H1 (cell line): ENCODE data around the gene DBNDD2. TPM values are rescaled to one million over a fixed set of nuclear protein-coding genes. Genes with fewer than 3 reads are reported as not detected.

ENCODE experiments used
- CTCF ChIA-PET: fragments of 300-600 bp; sonication (Branson Sonifier 250); formaldehyde crosslinking; loops from one replicate; lab custom pipeline; 2021; ENCODE audit not compliant: partially characterized antibody; lab: Charles Lee
- POLR2A ChIA-PET: fragments of 300-600 bp; sonication (Branson Sonifier 250); formaldehyde crosslinking; loops from one replicate; lab custom pipeline; 2021; ENCODE audit warnings: inconsistent platforms; ENCODE audit not compliant: partially characterized antibody; lab: Charles Lee
- DNase-seq, 2 experiments: peaks; one replicate each; pipeline versions ENCODE4 v3.0.0 to v3.0.0-alpha.2; 2010 to 2022; ENCODE audit warnings: low spot score in 2 of 2, low read depth in 1 of 2, mixed read lengths in 1 of 2
- FAIRE-seq: peaks from 2 replicates; lab custom pipeline; 2011; peaks lifted over from hg19 to GRCh38; lab: Jason Lieb, UNC
- H2AFZ ChIP-seq: 2 replicates; pipeline ENCODE4 v1.8.1; 2012; ENCODE audit warnings: low read length, inconsistent platforms
- H2AK5ac ChIP-seq: 2 replicates; pipeline ENCODE4 v1.6.1; 2013; ENCODE audit warnings: low read depth, low read length
- H2BK120ac ChIP-seq: replicated peaks from 2 replicates; pipeline ENCODE3; 2013; ENCODE audit warnings: low read depth, low read length, inconsistent platforms
- H2BK12ac ChIP-seq: 2 replicates; pipeline ENCODE4 v1.6.1; 2013; ENCODE audit warnings: low read depth, low read length
- H2BK15ac ChIP-seq: 2 replicates; pipeline ENCODE4 v1.6.1; 2013; ENCODE audit warnings: low read length
- H2BK20ac ChIP-seq: 2 replicates; pipeline ENCODE4 v1.6.1; 2013; ENCODE audit warnings: low read length
- H2BK5ac ChIP-seq: 2 replicates; pipeline ENCODE4 v1.6.1; 2013; ENCODE audit warnings: low read depth, low read length
- H3K14ac ChIP-seq: 2 replicates; pipeline ENCODE4 v1.6.1; 2013; ENCODE audit warnings: inconsistent platforms; ENCODE audit not compliant: insufficient read length
- H3K18ac ChIP-seq: 2 replicates; pipeline ENCODE4 v1.6.1; 2013; ENCODE audit warnings: low read length; ENCODE audit errors: extremely low read depth
- H3K23ac ChIP-seq: 2 replicates; pipeline ENCODE4 v1.6.1; 2013; ENCODE audit warnings: inconsistent platforms; ENCODE audit not compliant: insufficient read length
- H3K23me2 ChIP-seq: 2 replicates; pipeline ENCODE4 v1.6.1; 2013; ENCODE audit warnings: low read depth, low read length
- H3K27ac ChIP-seq: 2 replicates; pipeline ENCODE4 v1.6.1; 2011; ENCODE audit warnings: low read depth, low read length, inconsistent platforms
- H3K27me3 ChIP-seq, 4 experiments: replicated peaks in 1 of 4; 1 replicate in 1 of 4; 2 replicates in 3 of 4; pipeline versions ENCODE4 v1.6.1 to v1.8.1; 2011 to 2013; ENCODE audit warnings: low read length in 3 of 4, mild to moderate bottlenecking in 3 of 4, inconsistent platforms in 2 of 4, mixed read lengths in 2 of 4, moderate library complexity in 1 of 4; ENCODE audit not compliant: control insufficient read depth in 3 of 4, insufficient read depth in 3 of 4; ENCODE audit errors: extremely low read depth in 1 of 4
- H3K36me3 ChIP-seq, 4 experiments: 2 replicates each; pipeline versions ENCODE4 v1.6.1 to v1.8.1; 2011 to 2013; ENCODE audit warnings: mild to moderate bottlenecking in 4 of 4, low read length in 3 of 4, moderate library complexity in 2 of 4, control low read depth in 1 of 4, inconsistent platforms in 1 of 4; ENCODE audit not compliant: insufficient read depth in 4 of 4, control insufficient read depth in 2 of 4
- H3K4ac ChIP-seq: replicated peaks from 2 replicates; pipeline ENCODE3; 2013; ENCODE audit warnings: low read length, low read depth, mixed read lengths, inconsistent platforms; ENCODE audit not compliant: insufficient read length
- H3K4me1 ChIP-seq, 4 experiments: replicated peaks in 1 of 4; 1 replicate in 1 of 4; 2 replicates in 3 of 4; pipeline versions ENCODE4 v1.6.1 to v1.8.1; 2011 to 2013; ENCODE audit warnings: low read length in 3 of 4, inconsistent platforms in 2 of 4, mixed read lengths in 1 of 4; ENCODE audit not compliant: insufficient read depth in 4 of 4, control insufficient read depth in 3 of 4
- H3K4me2 ChIP-seq, 2 experiments: 2 replicates each; pipeline versions ENCODE4 v1.6.1 to v1.8.1; 2011 to 2013; ENCODE audit warnings: low read depth in 2 of 2, low read length in 2 of 2, control low read depth in 1 of 2, inconsistent platforms in 1 of 2, mild to moderate bottlenecking in 1 of 2; ENCODE audit not compliant: insufficient read depth in 1 of 2
- H3K4me3 ChIP-seq, 4 experiments: fragments of 200-600, 300-600 bp in 1 of 4; sonication (generic), shearing (Covaris generic), sonication (Bioruptor Twin) in 1 of 4; 2 replicates each; pipeline versions ENCODE4 v1.5.1 to v1.8.1; 2011 to 2016; ENCODE audit warnings: low read length in 4 of 4, low read depth in 3 of 4, control low read depth in 2 of 4, inconsistent platforms in 2 of 4, mild to moderate bottlenecking in 2 of 4, mixed read lengths in 1 of 4, moderate library complexity in 1 of 4; ENCODE audit not compliant: insufficient read depth in 2 of 4; ENCODE audit errors: extremely low read depth in 1 of 4
- H3K56ac ChIP-seq: replicated peaks from 2 replicates; pipeline ENCODE3; 2013; ENCODE audit warnings: low read depth, mild to moderate bottlenecking, mixed read lengths, low read length, inconsistent platforms; ENCODE audit not compliant: insufficient read length
- H3K79me1 ChIP-seq: 2 replicates; pipeline ENCODE4 v1.6.1; 2013; ENCODE audit warnings: low read depth, low read length, control low read depth
- H3K79me2 ChIP-seq, 2 experiments: 2 replicates each; pipeline versions ENCODE4 v1.6.1 to v1.8.1; 2012 to 2013; ENCODE audit warnings: low read length in 2 of 2, mild to moderate bottlenecking in 2 of 2, inconsistent platforms in 1 of 2; ENCODE audit not compliant: insufficient read depth in 2 of 2, control insufficient read depth in 1 of 2
- H3K9ac ChIP-seq, 4 experiments: replicated peaks in 1 of 4; 1 replicate in 1 of 4; 2 replicates in 3 of 4; pipeline versions ENCODE4 v1.6.1 to v1.8.1; 2011 to 2013; ENCODE audit warnings: low read depth in 3 of 4, low read length in 3 of 4, control low read depth in 2 of 4, mild to moderate bottlenecking in 2 of 4, moderate library complexity in 2 of 4, inconsistent platforms in 1 of 4; ENCODE audit errors: extremely low read depth in 1 of 4
- H3K9me3 ChIP-seq, 2 experiments: 2 replicates each; pipeline versions ENCODE4 v1.6.1 to v1.8.1; 2012 to 2013; ENCODE audit warnings: mild to moderate bottlenecking in 2 of 2, moderate library complexity in 2 of 2, control low read depth in 1 of 2, inconsistent platforms in 1 of 2, low read depth in 1 of 2, low read length in 1 of 2, mixed read lengths in 1 of 2; ENCODE audit not compliant: insufficient read depth in 2 of 2
- H4K20me1 ChIP-seq, 2 experiments: replicated peaks in 1 of 2; 2 replicates each; pipeline versions ENCODE3 to v1.8.1; 2011 to 2013; ENCODE audit warnings: inconsistent platforms in 2 of 2, low read length in 2 of 2, mild to moderate bottlenecking in 1 of 2; ENCODE audit not compliant: insufficient read depth in 2 of 2, control insufficient read depth in 1 of 2
- H4K5ac ChIP-seq: 2 replicates; pipeline ENCODE4 v1.6.1; 2013; ENCODE audit warnings: low read length, low read depth, mixed read lengths, inconsistent platforms; ENCODE audit not compliant: insufficient read length
- H4K8ac ChIP-seq: 2 replicates; pipeline ENCODE4 v1.8.0; 2013; ENCODE audit warnings: mild to moderate bottlenecking, moderate library complexity, low read length, inconsistent platforms; ENCODE audit not compliant: insufficient read depth; ENCODE audit errors: extremely low read depth
- H4K91ac ChIP-seq: replicated peaks from 2 replicates; pipeline ENCODE3; 2013; ENCODE audit warnings: low read length, mixed read lengths, inconsistent platforms; ENCODE audit not compliant: insufficient read length
- EP300 ChIP-seq, 2 experiments: IDR thresholded peaks; 1 replicate in 1 of 2; 2 replicates in 1 of 2; pipeline ENCODE4 v1.6.1; 2011 to 2012; ENCODE audit warnings: low read depth in 2 of 2, low read length in 2 of 2, mild to moderate bottlenecking in 2 of 2, borderline replicate concordance in 1 of 2, inconsistent platforms in 1 of 2, moderate library complexity in 1 of 2
- SIN3A ChIP-seq, 2 experiments: IDR thresholded peaks in 1 of 2; conservative IDR thresholded peaks in 1 of 2; 2 replicates each; pipeline ENCODE4 v1.6.1; 2011 to 2012; ENCODE audit warnings: low read length in 2 of 2, improper control_type of control experiment in 1 of 2, low read depth in 1 of 2, mild to moderate bottlenecking in 1 of 2
- WGBS, 2 experiments: shearing (Covaris generic) in 1 of 2; methylation state at CpG; one replicate each; pipeline versions ENCODE4 v1.1.6 to v1.1.7; 2013 to 2015; ENCODE audit warnings: low lambda C conversion rate in 2 of 2, mixed read lengths in 2 of 2, inconsistent platforms in 1 of 2, low coverage in 1 of 2, missing lambda C conversion rate in 1 of 2; ENCODE audit not compliant: insufficient replicate concordance in 2 of 2, insufficient coverage in 1 of 2, insufficient read length in 1 of 2; ENCODE audit errors: extremely low coverage in 1 of 2, missing lambda C conversion rate in 1 of 2; 5-methylcytosine and 5-hydroxymethylcytosine counted together
- polyA plus RNA-seq, 7 experiments: library from polyadenylated mRNA; depleted of rRNA in 3 of 7; stranded (reverse) in 5 of 7; unstranded in 2 of 7; fragments of >200 nt in 5 of 7; fragments of 200-250 nt in 2 of 7; gene quantifications; 1 replicate in 5 of 7; 2 replicates in 1 of 7; 4 replicates in 1 of 7; pipeline versions ENCODE4 v1.2.1 to v1.2.3, GENCODE V29; 2011 to 2013; ENCODE audit warnings: missing spikeins in 2 of 7, mixed read lengths in 2 of 7
- total RNA-seq: library from RNA; stranded (reverse); fragmentation: NEBNext Ultra II Directional; extraction: Animal tissue kit (Norgen Biotek cat#: 25700); gene quantifications from 2 replicates; pipeline ENCODE4 v1.2.1, GENCODE V29; 2021

The DBNDD2 gene
- total and polyA plus RNA-seq, 2 of the 8 experiments (the other 6 are each of a cell fraction or from before 2014, with no cell fraction given): 55.8 to 96.3 TPM

DNA sequence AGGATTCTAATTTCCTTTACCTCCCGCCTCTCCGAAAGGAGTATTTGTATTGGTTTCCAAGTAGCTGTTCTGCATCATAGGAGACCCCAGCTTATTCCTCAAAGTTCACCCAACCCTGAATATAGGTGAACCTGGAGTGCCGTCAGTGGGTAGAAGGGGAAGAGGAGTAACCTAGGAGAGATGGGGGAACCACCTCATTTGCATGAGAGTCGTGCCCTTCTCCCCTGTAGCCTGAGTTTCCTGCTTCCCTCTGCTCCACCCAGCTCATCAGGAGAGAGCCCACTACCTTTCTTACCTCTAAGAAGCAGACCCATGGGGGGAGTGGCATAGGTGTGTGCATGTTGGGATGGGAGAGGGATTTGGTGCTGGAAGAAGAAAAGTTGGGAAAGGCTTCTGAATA lies 44.1 kb downstream of the DBNDD2 start:
- CTCF ChIA-PET: interaction anchor here (0.6 to 16.4 kb wide), 18 partner anchors 9 to 374 kb away, joined by 3 to 317 read pairs (median 6); partner anchors contain the start of genes SYS1, WFDC10A and WFDC2
- Histone ChIP-seq H2BK12ac (no peak overlapping the region), H3K56ac (no peak overlapping the region), H4K5ac (no peak overlapping the region), H3K23ac (no peak overlapping the region), H2BK5ac (no peak overlapping the region), H3K4me2 (no peak overlapping the region), H3K36me3 (no peaks in the 10 kb centered on the region), H3K23me2 (no peaks in the 10 kb centered on the region), H3K79me2 (no peaks in the 10 kb centered on the region), H2AFZ (no peak overlapping the region), H3K9me3 (no peaks in the 10 kb centered on the region), H3K18ac (no peak overlapping the region), H3K9ac (no peak overlapping the region), H2AK5ac (no peak overlapping the region), H4K20me1 (no peaks in the 10 kb centered on the region), H3K27ac (no peak overlapping the region), H3K79me1 (no peaks in the 10 kb centered on the region), H3K4me1 (no peaks in the 10 kb centered on the region; a peak in 1 of 7 replicates), H3K27me3 (no peaks in the 10 kb centered on the region), H3K14ac (no peak overlapping the region), H2BK120ac (no peak overlapping the region), H4K91ac (no peak overlapping the region), H2BK15ac (no peak overlapping the region), H3K4me3 (no peak overlapping the region), H3K4ac (no peak overlapping the region), H2BK20ac (no peak overlapping the region), H4K8ac (no peak overlapping the region)
- TF ChIP-seq EP300 (IDR thresholded peaks at IDR 0.05; ENCODE audit: borderline replicate concordance in 1 of 2, low read depth in 2 of 2, low read length in 2 of 2) (no peak), SIN3A (conservative IDR thresholded peaks at IDR 0.05 in 1 of 2, IDR thresholded peaks at IDR 0.05 in 1 of 2; ENCODE audit: low read depth in 1 of 2, low read length in 2 of 2) (no peak)
- 57% methylated on average over 4 of the region's 4 CpGs; no CpG with 5 or more reads in 1 of the 2 experiments for WGBS, 2 experiments
- DNase-seq (no peak), FAIRE-seq (no peak)
- POLR2A ChIA-PET: interaction anchor here (1.2 to 1.3 kb wide), 2 partner anchors 16 to 89 kb away, joined by 3 to 5 read pairs; partner anchors contain the start of gene SYS1
